CD4-positive, CD25-positive, alpha-beta regulatory T cell (primary cell): ENCODE results near the gene BTNL2. TPM values are rescaled to one million over a fixed set of nuclear protein-coding genes. Genes with fewer than 3 reads are reported as not detected.

ENCODE experiments used
- ATAC-seq, 2 donors: fragments of 150-1000 bp; cut with Tn5 transposase; one replicate each; pipeline ENCODE4 v1.10.0; 2021; ENCODE audit warnings: low read depth in 2 of 2, moderate number of reproducible peaks in 2 of 2, moderate library complexity in 1 of 2
- DNase-seq, 3 donors: peaks; one replicate each; pipeline versions ENCODE4 v3.0.0 to v3.0.0-alpha.2; 2012 to 2022; ENCODE audit warnings: mixed read lengths in 1 of 3
- H3K27ac ChIP-seq: one replicate; pipeline ENCODE4 v1.7.0; 2013; ENCODE audit warnings: mild to moderate bottlenecking, low read length; ENCODE audit not compliant: insufficient read depth, poor library complexity, severe bottlenecking
- H3K27me3 ChIP-seq: one replicate; pipeline ENCODE4 v1.7.0; 2013; ENCODE audit warnings: low read length; ENCODE audit not compliant: control insufficient read depth, insufficient read depth
- H3K36me3 ChIP-seq: one replicate; pipeline ENCODE4 v1.7.0; 2013; ENCODE audit warnings: mild to moderate bottlenecking, low read length, moderate library complexity; ENCODE audit not compliant: control insufficient read depth, insufficient read depth
- H3K4me1 ChIP-seq: 2 replicates; pipeline ENCODE4 v1.7.0; 2013; ENCODE audit warnings: mild to moderate bottlenecking, low read length; ENCODE audit not compliant: insufficient read depth, control insufficient read depth, poor library complexity, severe bottlenecking
- H3K4me3 ChIP-seq: one replicate; pipeline ENCODE4 v1.7.0; 2013; ENCODE audit warnings: low read depth, mild to moderate bottlenecking, low read length, moderate library complexity
- H3K9me3 ChIP-seq, 2 experiments: 1 replicate in 1 of 2; 2 replicates in 1 of 2; pipeline ENCODE4 v1.7.0; 2013; ENCODE audit warnings: low read length in 2 of 2, mild to moderate bottlenecking in 1 of 2, moderate library complexity in 1 of 2; ENCODE audit not compliant: control insufficient read depth in 2 of 2
- H3K27ac Mint-ChIP-seq, 3 donors: one replicate each; pipeline ENCODE4 v1.8.0; 2020 to 2022; ENCODE audit warnings: mild to moderate bottlenecking in 3 of 3, mixed read lengths in 3 of 3, moderate library complexity in 2 of 3
- H3K27me3 Mint-ChIP-seq: one replicate; pipeline ENCODE4 v1.8.0; 2022; ENCODE audit warnings: mild to moderate bottlenecking, mixed read lengths
- H3K36me3 Mint-ChIP-seq: one replicate; pipeline ENCODE4 v1.8.0; 2020; ENCODE audit warnings: mixed read lengths
- H3K4me1 Mint-ChIP-seq, 4 donors: one replicate each; pipeline ENCODE4 v1.8.0; 2020 to 2022; ENCODE audit warnings: mixed read lengths in 4 of 4, mild to moderate bottlenecking in 1 of 4
- H3K4me3 Mint-ChIP-seq, 4 donors: one replicate each; pipeline ENCODE4 v1.8.0; 2020 to 2022; ENCODE audit warnings: mild to moderate bottlenecking in 4 of 4, mixed read lengths in 4 of 4, moderate library complexity in 3 of 4
- H3K9me3 Mint-ChIP-seq, 7 donors: one replicate each; pipeline ENCODE4 v1.8.0; 2020 to 2022; ENCODE audit warnings: mixed read lengths in 7 of 7, mild to moderate bottlenecking in 3 of 7, moderate library complexity in 2 of 7
- polyA plus RNA-seq, 4 donors: library from polyadenylated mRNA; unstranded; fragments of 300-500 nt; fragmentation: Illumina TruSeq; gene quantifications; one replicate each; pipeline ENCODE4 v1.2.3, GENCODE V29; 2021
- total RNA-seq: library from RNA; stranded (reverse); gene quantifications from one replicate; pipeline ENCODE4 v1.2.3, GENCODE V29; 2022

BTNL2 gene
- total and polyA plus RNA-seq, 5 donors from 2014 or later: not detected

DNA sequence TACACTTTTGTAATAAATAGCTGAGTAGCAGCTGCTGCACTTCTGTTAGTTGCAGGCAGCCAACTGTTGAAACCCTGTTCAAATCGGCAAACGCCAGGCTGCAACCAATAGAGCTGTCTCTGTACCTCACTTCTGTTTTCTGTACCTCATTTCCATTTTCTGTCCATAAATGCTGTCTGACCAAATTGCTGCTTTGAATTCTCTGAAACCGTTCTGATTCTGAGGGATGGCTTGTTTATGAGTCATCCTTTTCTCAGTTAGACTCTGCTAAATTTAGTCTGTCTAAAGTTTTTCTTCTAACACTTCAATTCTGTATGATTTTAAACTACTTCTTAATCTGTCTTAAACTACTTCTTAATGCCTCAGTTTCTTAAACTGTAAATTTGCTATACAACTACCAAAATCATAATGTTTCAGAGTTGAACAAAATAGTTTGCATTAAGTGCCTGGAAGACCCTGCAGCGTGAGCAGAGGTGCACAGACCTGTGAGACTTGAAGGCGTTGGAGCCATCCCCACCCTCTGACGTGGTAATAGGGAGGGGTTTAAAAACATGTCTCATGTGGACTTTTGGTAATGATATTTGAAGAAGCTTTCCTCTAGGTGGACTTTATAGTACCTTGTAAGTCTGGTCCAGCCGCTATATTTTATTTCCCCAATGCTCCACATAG is 9.6 kb downstream of the BTNL2 start:
- Mint-ChIP-seq H3K9me3 (no peaks in the 10 kb centered on the region), H3K36me3 (no peaks in the 10 kb centered on the region), H3K27me3 (peaks cover 52% of the 10 kb centered on the region), H3K4me3 (no peak overlapping the region), H3K4me1 (peaks cover 0 to 2% (median 0%) of the 10 kb centered on the region in 4 donors), H3K27ac (no peak overlapping the region)
- H3K4me1 ChIP-seq: no peaks in the 10 kb centered on the region
- no peak overlapping the region for H3K4me3 ChIP-seq
- no peaks in the 10 kb centered on the region for H3K36me3 ChIP-seq
- peak in 1 of 2 donors; percentile 28 for ATAC-seq
- H3K27me3 ChIP-seq: peaks cover 9% of the 10 kb centered on the region
- no peak overlapping the region for H3K27ac ChIP-seq
- H3K9me3 ChIP-seq: no peaks in the 10 kb centered on the region
- peak in 1 of 3 donors; percentile 15 for DNase-seq

GRCh38 chr6:32396028-32396427 is 11.0 kb downstream of the BTNL2 start:
- Histone ChIP-seq H3K4me1 (no peaks in the 10 kb centered on the region), H3K4me3 (no peak overlapping the region), H3K9me3 (no peaks in the 10 kb centered on the region), H3K36me3 (no peaks in the 10 kb centered on the region), H3K27me3 (peaks cover 9% of the 10 kb centered on the region), H3K27ac (no peak overlapping the region)
- Mint-ChIP-seq H3K36me3 (no peaks in the 10 kb centered on the region), H3K4me3 (no peak overlapping the region), H3K4me1 (peaks cover 0 to 2% (median 0%) of the 10 kb centered on the region in 4 donors), H3K9me3 (no peaks in the 10 kb centered on the region), H3K27me3 (peaks cover 45% of the 10 kb centered on the region), H3K27ac (no peak overlapping the region)
- no peak for DNase-seq
- ATAC-seq: no peak

DNA sequence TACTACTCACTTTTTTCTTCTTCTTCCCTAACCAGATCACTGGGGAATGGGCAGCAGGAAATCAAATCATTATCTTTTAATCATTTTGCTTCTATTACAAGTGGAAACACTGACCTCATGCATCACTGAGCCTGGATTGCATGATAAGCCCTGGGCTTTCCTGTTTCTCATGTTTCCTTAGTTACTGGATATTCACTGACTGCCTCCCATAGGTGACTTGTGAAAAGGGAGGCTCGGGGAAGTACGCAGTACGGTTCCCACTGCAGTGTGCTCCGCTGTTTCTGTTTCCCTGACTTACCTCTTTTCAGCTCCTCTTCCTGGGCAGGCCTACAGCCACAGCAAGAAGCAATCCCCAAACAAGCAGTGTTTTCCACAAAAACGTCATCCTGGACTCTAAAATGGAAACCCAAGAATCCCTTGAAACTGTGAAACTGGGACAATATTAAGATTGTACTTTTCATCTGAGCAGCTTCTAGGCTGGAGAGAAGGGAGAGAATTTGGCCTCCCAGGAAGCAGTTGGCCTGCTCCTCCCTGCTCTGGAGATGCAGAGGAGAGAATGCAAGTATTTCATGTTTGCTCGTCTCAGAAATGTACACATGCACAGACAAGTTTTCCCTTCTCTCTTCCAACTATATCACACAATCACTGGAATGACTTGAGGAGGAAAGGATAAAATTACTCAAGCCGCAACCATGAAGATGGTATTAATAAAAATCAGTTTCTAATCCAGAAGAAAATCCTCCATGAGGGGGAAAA is 13.1 kb downstream of the BTNL2 start:
- DNase-seq (no peak), ATAC-seq (no peak)
- no peak overlapping the region for H3K27ac Mint-ChIP-seq
- H3K27me3 Mint-ChIP-seq: peaks cover 49% of the 10 kb centered on the region
- H3K9me3 ChIP-seq: no peaks in the 10 kb centered on the region
- no peaks in the 10 kb centered on the region for H3K9me3 Mint-ChIP-seq
- H3K4me3 Mint-ChIP-seq: no peak overlapping the region
- H3K4me1 Mint-ChIP-seq: peaks cover 0 to 2% (median 0%) of the 10 kb centered on the region in 4 donors
- no peaks in the 10 kb centered on the region for H3K4me1 ChIP-seq
- H3K4me3 ChIP-seq: no peak overlapping the region
- no peaks in the 10 kb centered on the region for H3K36me3 Mint-ChIP-seq
- H3K36me3 ChIP-seq: no peaks in the 10 kb centered on the region
- no peak overlapping the region for H3K27ac ChIP-seq
- peaks cover 19% of the 10 kb centered on the region for H3K27me3 ChIP-seq

GRCh38 chr6:32391505-32391904 is 15.5 kb downstream of the BTNL2 start:
- no peaks in the 10 kb centered on the region for H3K4me1 Mint-ChIP-seq
- no peak overlapping the region for H3K27ac ChIP-seq
- H3K9me3 Mint-ChIP-seq: no peaks in the 10 kb centered on the region
- no peak overlapping the region for H3K4me3 Mint-ChIP-seq
- DNase-seq (no peak), ATAC-seq (no peak)
- no peak overlapping the region for H3K27ac Mint-ChIP-seq
- no peaks in the 10 kb centered on the region for H3K36me3 ChIP-seq
- H3K9me3 ChIP-seq: no peaks in the 10 kb centered on the region
- H3K4me1 ChIP-seq: no peaks in the 10 kb centered on the region
- no peak overlapping the region for H3K4me3 ChIP-seq
- no peaks in the 10 kb centered on the region for H3K36me3 Mint-ChIP-seq
- peaks cover 54% of the 10 kb centered on the region for H3K27me3 Mint-ChIP-seq
- H3K27me3 ChIP-seq: peaks cover 19% of the 10 kb centered on the region

DNA sequence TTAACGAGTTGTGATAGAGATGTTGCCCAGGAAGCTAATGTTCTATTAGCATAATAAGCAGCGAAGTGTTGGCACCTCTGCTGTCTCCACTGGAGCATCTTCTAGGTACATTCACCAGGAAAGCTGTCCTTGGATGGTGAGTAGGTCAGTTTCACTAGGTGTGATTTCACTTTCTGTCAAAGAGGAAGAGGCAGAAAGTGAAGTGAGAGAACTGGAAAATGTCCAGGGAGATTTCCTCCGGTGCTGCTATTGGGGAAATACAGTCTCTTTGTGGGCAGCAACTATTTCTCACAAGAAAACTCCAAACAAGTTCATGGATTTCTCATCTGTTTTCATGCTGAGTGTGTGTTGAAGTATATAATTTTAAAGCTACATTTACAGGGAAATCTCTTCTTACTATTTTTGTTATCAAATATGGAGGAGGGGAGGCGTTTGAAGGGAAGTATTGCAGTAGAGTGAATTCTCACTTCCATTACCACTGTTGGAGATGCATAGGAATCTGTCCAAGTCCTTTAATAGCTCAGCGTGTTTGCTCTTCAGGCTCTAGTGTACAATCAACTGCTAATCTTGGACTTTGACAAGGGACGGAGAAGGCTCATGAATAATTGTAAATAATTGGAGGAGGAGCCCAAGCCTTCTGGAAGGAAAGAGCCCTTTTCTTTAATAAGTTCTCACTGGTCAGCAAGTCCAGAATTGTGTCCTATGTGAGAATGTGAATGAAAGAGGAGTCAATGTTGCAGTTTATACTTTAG is 19.2 kb downstream of the BTNL2 start:
- H3K36me3 Mint-ChIP-seq: no peaks in the 10 kb centered on the region
- Histone ChIP-seq H3K27ac (no peak overlapping the region), H3K4me1 (no peaks in the 10 kb centered on the region), H3K27me3 (peaks cover 10% of the 10 kb centered on the region), H3K4me3 (no peak overlapping the region), H3K9me3 (no peaks in the 10 kb centered on the region), H3K36me3 (no peaks in the 10 kb centered on the region)
- no peaks in the 10 kb centered on the region for H3K4me1 Mint-ChIP-seq
- ATAC-seq (no peak), DNase-seq (no peak)
- no peak overlapping the region for H3K4me3 Mint-ChIP-seq
- H3K9me3 Mint-ChIP-seq: peaks cover 0 to 2% (median 0%) of the 10 kb centered on the region in 7 donors
- H3K27me3 Mint-ChIP-seq: peaks cover 43% of the 10 kb centered on the region
- H3K27ac Mint-ChIP-seq: no peak overlapping the region

GRCh38 chr6:32386040-32386439 is 20.9 kb downstream of the BTNL2 start:
- H3K4me3 Mint-ChIP-seq: no peak overlapping the region
- no peaks in the 10 kb centered on the region for H3K36me3 Mint-ChIP-seq
- DNase-seq (no peak), ATAC-seq (no peak)
- Histone ChIP-seq H3K4me1 (no peaks in the 10 kb centered on the region), H3K36me3 (no peaks in the 10 kb centered on the region), H3K27me3 (peaks cover 10% of the 10 kb centered on the region), H3K9me3 (no peaks in the 10 kb centered on the region), H3K27ac (no peak overlapping the region), H3K4me3 (no peak overlapping the region)
- peaks cover 0 to 2% (median 0%) of the 10 kb centered on the region in 7 donors for H3K9me3 Mint-ChIP-seq
- no peaks in the 10 kb centered on the region for H3K4me1 Mint-ChIP-seq
- H3K27me3 Mint-ChIP-seq: peaks cover 52% of the 10 kb centered on the region
- peak overlapping the region in 1 of 3 donors; percentile 74 for H3K27ac Mint-ChIP-seq

DNA sequence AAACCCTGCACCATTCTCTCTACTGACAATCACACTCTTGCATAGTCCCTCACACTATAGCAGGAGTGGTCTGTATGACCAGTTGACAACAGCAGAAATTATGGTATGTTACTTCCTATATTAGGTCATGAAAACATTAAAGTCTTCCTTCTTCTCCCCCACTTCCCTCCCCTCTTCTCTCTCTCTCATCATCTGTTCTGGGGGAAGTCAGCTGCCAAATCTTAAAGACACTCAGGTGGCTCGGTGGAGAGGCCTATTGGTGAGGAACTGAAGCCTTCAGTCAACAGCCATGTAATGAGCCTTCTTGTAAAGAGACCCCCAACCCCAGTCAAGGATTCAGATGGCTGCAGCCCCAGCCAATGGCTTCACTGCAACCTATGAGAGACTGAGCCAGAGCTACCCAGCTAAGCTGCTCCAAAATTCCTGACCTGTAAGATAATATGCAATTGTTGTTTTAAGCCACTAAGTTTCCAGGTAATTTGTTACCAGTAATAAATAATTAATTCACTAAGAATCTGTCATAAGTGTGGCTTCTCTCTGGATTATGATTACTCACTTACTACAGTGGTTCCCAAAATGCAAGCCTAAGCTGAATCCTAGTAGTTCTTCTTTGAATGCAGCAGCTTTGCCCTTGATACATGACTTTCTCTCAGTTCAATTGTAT is 24.1 kb downstream of the BTNL2 start:
- Histone ChIP-seq H3K27ac (no peak overlapping the region), H3K4me3 (no peak overlapping the region), H3K4me1 (no peaks in the 10 kb centered on the region), H3K27me3 (peaks cover 12% of the 10 kb centered on the region), H3K9me3 (no peaks in the 10 kb centered on the region), H3K36me3 (no peaks in the 10 kb centered on the region)
- Mint-ChIP-seq H3K27ac (no peak overlapping the region), H3K4me3 (no peak overlapping the region), H3K9me3 (peaks cover 0 to 2% (median 0%) of the 10 kb centered on the region in 7 donors), H3K4me1 (no peaks in the 10 kb centered on the region), H3K36me3 (no peaks in the 10 kb centered on the region), H3K27me3 (peaks cover 42% of the 10 kb centered on the region)
- no peak for DNase-seq
- no peak for ATAC-seq
